HEK293T (cell line): ENCODE data around the gene NGFR.

Source experiments
- CTCF ChIA-PET: fragments of 350-600 bp; formaldehyde crosslinking; extraction: SDS; loops from one replicate; lab custom pipeline; 2021; ENCODE audit warnings: antibody characterized with exemption, inconsistent platforms; lab: Yijun Ruan, JAX
- POLR2A ChIA-PET: fragments of 350-600 bp; formaldehyde crosslinking; extraction: SDS; loops from one replicate; lab custom pipeline; 2020; ENCODE audit warnings: antibody characterized with exemption, inconsistent platforms; lab: Yijun Ruan, JAX
- DNase-seq: peaks from one replicate; pipeline ENCODE4 v3.0.0; 2012; ENCODE audit warnings: mixed read lengths; ENCODE audit errors: extremely low spot score
- ARNT ChIP-seq: fragments of 450-650 bp; IDR thresholded peaks from 2 replicates; pipeline ENCODE4 v1.6.1; 2017; ENCODE audit warnings: mild to moderate bottlenecking
- BHLHE40 ChIP-seq: fragments of 450-650 bp; IDR thresholded peaks from 2 replicates; pipeline ENCODE4 v1.6.1; 2016; ENCODE audit warnings: mild to moderate bottlenecking, moderate library complexity, borderline replicate concordance
- CTBP1 ChIP-seq: fragments of 450-650 bp; IDR thresholded peaks from 2 replicates; pipeline ENCODE4 v1.6.1; 2016; ENCODE audit warnings: borderline replicate concordance
- ELF4 ChIP-seq: fragments of 450-650 bp; IDR thresholded peaks from 2 replicates; pipeline ENCODE4 v1.6.1; 2017; ENCODE audit warnings: antibody characterized with exemption
- FOXA1 ChIP-seq: fragments of 450-650 bp; IDR thresholded peaks from 2 replicates; pipeline ENCODE4 v1.6.1; 2016; ENCODE audit warnings: mild to moderate bottlenecking
- FOXK2 ChIP-seq: fragments of 450-650 bp; IDR thresholded peaks from 2 replicates; pipeline ENCODE4 v1.6.1; 2016; ENCODE audit warnings: mild to moderate bottlenecking
- FOXM1 ChIP-seq: fragments of 450-650 bp; IDR thresholded peaks from 2 replicates; pipeline ENCODE4 v1.6.1; 2017; ENCODE audit warnings: mild to moderate bottlenecking, borderline replicate concordance
- HDGF ChIP-seq: fragments of 450-650 bp; IDR thresholded peaks from 2 replicates; pipeline ENCODE4 v1.6.1; 2017; ENCODE audit warnings: antibody characterized with exemption, borderline replicate concordance
- L3MBTL2 ChIP-seq: fragments of 450-650 bp; conservative IDR thresholded peaks from 2 replicates; pipeline ENCODE4 v1.6.1; 2016; ENCODE audit warnings: mild to moderate bottlenecking
- LEF1 ChIP-seq: fragments of 450-650 bp; IDR thresholded peaks from 2 replicates; pipeline ENCODE4 v1.6.1; 2017; ENCODE audit warnings: mild to moderate bottlenecking, borderline replicate concordance
- NFRKB ChIP-seq: fragments of 450-650 bp; IDR thresholded peaks from 2 replicates; pipeline ENCODE4 v1.6.1; 2016; ENCODE audit warnings: mild to moderate bottlenecking, moderate library complexity
- SP1 ChIP-seq: fragments of 450-650 bp; IDR thresholded peaks from 2 replicates; pipeline ENCODE4 v1.6.1; 2017
- SUZ12 ChIP-seq: fragments of 450-650 bp; IDR thresholded peaks from 2 replicates; pipeline ENCODE4 v1.6.1; 2016; ENCODE audit warnings: mild to moderate bottlenecking
- TARDBP ChIP-seq: fragments of 450-650 bp; IDR thresholded peaks from 2 replicates; pipeline ENCODE4 v1.6.1; 2016
- ZNF384 ChIP-seq: fragments of 450-650 bp; IDR thresholded peaks from 2 replicates; pipeline ENCODE4 v1.6.1; 2016
- TF ChIP-seq, protein P1 (sequence below): fragments of 450-650 bp; IDR thresholded peaks from 2 replicates; pipeline ENCODE4 v1.6.1; 2016

NGFR gene

DNA sequence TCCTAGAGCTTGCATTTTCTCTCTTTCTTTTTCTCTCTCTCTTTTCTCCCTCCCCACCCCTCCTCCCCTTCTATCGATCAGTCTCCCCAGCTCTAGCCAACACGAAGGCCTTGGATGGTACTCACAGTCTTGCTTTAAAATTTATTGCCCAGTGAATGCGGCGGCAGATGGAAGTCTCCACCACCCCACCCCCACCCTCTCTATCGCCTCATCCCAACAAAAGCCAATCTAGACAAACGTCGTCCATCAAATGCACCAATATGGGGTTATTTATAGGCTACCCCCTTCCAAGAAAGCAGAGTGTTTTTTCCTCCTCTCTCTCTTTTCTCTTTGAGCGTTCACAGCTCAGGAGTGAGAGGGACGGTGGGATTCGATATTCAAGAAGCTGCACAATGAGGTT is 10.5 kb upstream of the NGFR start:
- no peak for DNase-seq
- ChIA-PET POLR2A (interaction anchor here (0.9 kb wide), 1 partner anchor 18 kb away, joined by 3 read pairs; no protein-coding TSS in a partner anchor), CTCF (interaction anchor here (2.0 kb wide), 1 partner anchor 12 kb away, joined by 7 read pairs; no protein-coding TSS in a partner anchor)
- TF ChIP-seq CTBP1 (no peak), HDGF (no peak), FOXK2 (no peak), BHLHE40 (no peak), FOXA1 (no peak), L3MBTL2 (no peak), FOXM1 (no peak), ELF4 (no peak)

- POLR2A ChIA-PET: no interaction called here
- CTCF ChIA-PET: no interaction called here
- TF ChIP-seq LEF1 (no peak), HDGF (no peak), SUZ12 (no peak), SP1 (no peak), ARNT (no peak), ZNF384 (no peak), NFRKB (no peak), L3MBTL2 (no peak), FOXK2 (no peak), BHLHE40 (no peak), FOXM1 (no peak), ELF4 (no peak), FOXA1 (no peak), TARDBP (no peak), CTBP1 (no peak)
- TF ChIP-seq, protein P1, sequence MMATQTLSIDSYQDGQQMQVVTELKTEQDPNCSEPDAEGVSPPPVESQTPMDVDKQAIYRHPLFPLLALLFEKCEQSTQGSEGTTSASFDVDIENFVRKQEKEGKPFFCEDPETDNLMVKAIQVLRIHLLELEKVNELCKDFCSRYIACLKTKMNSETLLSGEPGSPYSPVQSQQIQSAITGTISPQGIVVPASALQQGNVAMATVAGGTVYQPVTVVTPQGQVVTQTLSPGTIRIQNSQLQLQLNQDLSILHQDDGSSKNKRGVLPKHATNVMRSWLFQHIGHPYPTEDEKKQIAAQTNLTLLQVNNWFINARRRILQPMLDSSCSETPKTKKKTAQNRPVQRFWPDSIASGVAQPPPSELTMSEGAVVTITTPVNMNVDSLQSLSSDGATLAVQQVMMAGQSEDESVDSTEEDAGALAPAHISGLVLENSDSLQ: no peak
- DNase-seq: no peak
Measured at GRCh38 chr17:49486012-49486641, 9.0 kb upstream of the NGFR start.

DNA sequence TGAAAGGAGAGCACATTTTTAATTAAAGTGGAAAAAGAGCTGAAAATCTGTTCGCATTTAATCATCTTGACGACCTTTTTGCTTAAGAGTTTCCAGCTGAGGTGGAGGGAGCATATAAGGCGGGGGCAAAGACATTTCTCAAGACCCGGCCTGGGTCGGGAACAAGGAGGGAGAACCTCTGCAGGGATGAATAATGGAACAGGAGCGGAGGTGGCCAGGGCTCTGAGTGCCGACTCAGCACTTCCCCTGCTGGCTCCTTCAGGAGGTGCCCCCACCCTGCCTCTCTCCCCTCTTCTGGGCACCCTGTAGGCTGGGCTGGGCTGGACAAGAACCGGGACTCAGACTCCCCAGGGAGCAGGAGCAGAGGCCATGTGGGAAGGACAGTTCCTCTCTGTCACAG is 7.9 kb upstream of the NGFR start:
- ChIA-PET POLR2A (no interaction called here), CTCF (no interaction called here)
- TF ChIP-seq BHLHE40: no peak
- TF ChIP-seq NFRKB: no peak
- DNase-seq: no peak

GRCh38 chr17:49488612-49489011 is 6.5 kb upstream of the NGFR start:
- no peak for DNase-seq
- ChIA-PET POLR2A (no interaction called here), CTCF (interaction anchor here (1.1 kb wide), 1 partner anchor 8 kb away, joined by 3 read pairs; no protein-coding TSS in a partner anchor)
- TF ChIP-seq BHLHE40 (no peak), ZNF384 (no peak), SUZ12 (no peak), SP1 (no peak), ELF4 (no peak), L3MBTL2 (no peak), FOXA1 (no peak), ARNT (no peak), NFRKB (no peak), FOXK2 (no peak)
- TF ChIP-seq, protein P1: no peak

- CTCF ChIA-PET: no interaction called here
- no peak for TF ChIP-seq FOXM1
- no peak for TF ChIP-seq ZNF384
- no peak for TF ChIP-seq LEF1
- no peak for TF ChIP-seq SUZ12
- no peak for TF ChIP-seq FOXA1
- TF ChIP-seq FOXK2: no peak
- no peak for TF ChIP-seq ARNT
- no peak for TF ChIP-seq SP1
- TF ChIP-seq, protein P1: no peak
- TF ChIP-seq NFRKB: no peak
- no peak for TF ChIP-seq BHLHE40
- no peak for TF ChIP-seq ELF4
- no peak for TF ChIP-seq HDGF
- TF ChIP-seq CTBP1: no peak
- TF ChIP-seq TARDBP: no peak
- no peak for TF ChIP-seq L3MBTL2
- POLR2A ChIA-PET: no interaction called here
- no peak for DNase-seq
Measured at GRCh38 chr17:49489348-49489747, 5.7 kb upstream of the NGFR start.

- ChIA-PET POLR2A (interaction anchor here (0.8 kb wide), 1 partner anchor 36 kb away, joined by 3 read pairs; no protein-coding TSS in a partner anchor), CTCF (interaction anchor here (1.1 to 1.2 kb wide), 2 partner anchors 17 to 91 kb away, joined by 3 to 4 read pairs; no protein-coding TSS in a partner anchor)
- no peak for DNase-seq
- TF ChIP-seq BHLHE40: no peak
- no peak for TF ChIP-seq FOXA1
- no peak for TF ChIP-seq ZNF384
Measured at GRCh38 chr17:49490276-49490675, 4.8 kb upstream of the NGFR start.
